HG03159 (cell line): ENCODE measurements around the gene ACTRT3.
"Not testable (repeated sequence)": the region's sequence is repeated elsewhere in the genome, so short reads cannot be mapped to it uniquely, and the experiment has no call there.

ENCODE experiments used
- ATAC-seq: cut with Tn5 transposase; IDR thresholded peaks from one replicate; pipeline ENCODE4 v1.9.1; 2021; ENCODE audit warnings: mild to moderate bottlenecking, moderate library complexity; ENCODE audit not compliant: unreplicated experiment

Gene ACTRT3

DNA sequence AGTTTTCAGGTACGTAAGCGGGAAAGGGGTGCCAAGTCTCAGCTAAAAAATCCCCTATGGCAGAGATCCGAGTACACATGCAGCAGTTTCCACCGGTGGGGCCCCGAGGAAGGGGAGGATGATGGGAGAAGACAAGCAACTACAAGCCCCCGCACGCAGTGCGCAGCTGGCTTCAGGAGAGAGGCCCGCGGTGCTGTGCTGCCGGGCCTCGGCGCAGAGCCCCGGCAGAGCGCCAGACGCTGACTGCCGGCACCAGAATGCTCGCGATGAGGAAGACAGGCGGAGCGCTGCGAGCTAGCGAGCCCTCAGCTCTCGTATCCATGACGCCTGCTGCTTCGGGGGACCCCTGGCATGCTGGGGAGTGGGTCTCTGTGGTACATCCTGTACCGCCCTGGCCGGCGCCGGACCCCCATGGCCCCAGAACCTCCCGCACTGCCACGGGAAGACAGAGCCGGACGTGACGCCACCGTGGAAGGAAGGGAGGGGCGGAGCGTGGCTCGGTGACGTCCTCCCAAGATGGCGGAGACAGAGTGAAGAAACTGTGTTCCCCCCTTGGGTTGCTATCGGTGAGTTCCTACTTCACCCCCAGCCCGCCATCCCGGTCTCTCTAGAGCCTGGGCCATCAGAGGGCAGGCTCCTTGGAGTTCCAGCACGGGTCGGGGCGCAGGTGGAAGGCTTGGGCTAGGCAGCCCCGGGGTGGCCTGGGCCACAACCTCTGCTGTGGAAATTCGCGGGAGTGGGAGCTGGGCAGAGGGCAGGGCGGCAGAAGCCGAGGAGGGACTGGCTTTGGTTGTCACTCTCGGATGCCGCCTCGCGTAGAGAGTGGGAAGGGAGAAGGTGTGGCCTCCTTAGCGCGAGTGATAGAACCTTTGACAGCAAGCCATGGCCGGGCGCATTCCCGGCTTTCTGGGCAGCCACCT lies 3.8 kb upstream of the ACTRT3 start, which contains the start of gene MYNN:
Gene MYNN (plus strand): TSS at position 500 of the 920 bp plus-strand sequence. CDS start 900 bp downstream, outside the sequence.
- peak; percentile 87 for ATAC-seq

GRCh38 chr3:169772305-169772896 lies 3.0 kb upstream of the ACTRT3 start:
- peak; percentile 5 for ATAC-seq

GRCh38 chr3:169771497-169772304 lies 2.3 kb upstream of the ACTRT3 start:
- ATAC-seq, result no peak

GRCh38 chr3:169764882-169765612 lies 4.3 kb downstream of the ACTRT3 start, which contains the start of gene TERC:
Gene TERC, minus strand, starts transcription at chr3:169765060.
- peak; percentile 77 for ATAC-seq

- ATAC-seq, result peak; percentile 35
Measured at GRCh38 chr3:169764312-169764881, 5.0 kb downstream of the ACTRT3 start.

DNA sequence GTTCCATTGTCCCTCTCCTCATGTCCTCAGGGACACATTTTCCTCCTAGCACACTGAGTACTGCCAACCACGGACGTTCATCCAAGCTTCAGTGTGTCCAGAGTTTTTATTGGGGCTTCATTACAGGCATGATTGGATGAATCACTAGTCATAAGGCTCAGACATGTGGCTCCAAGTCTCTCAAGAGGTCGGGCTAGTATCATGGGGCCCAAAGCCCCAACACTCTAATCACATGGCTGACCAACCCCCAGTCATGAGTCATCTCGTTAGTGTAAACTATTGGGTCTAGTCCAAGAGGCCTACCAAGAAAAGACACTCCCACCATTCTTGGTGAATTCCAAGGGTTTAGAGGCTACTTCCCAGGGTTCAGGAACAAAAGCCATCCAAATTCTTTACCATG lies 8.9 kb downstream of the ACTRT3 start:
- no peak for ATAC-seq

DNA sequence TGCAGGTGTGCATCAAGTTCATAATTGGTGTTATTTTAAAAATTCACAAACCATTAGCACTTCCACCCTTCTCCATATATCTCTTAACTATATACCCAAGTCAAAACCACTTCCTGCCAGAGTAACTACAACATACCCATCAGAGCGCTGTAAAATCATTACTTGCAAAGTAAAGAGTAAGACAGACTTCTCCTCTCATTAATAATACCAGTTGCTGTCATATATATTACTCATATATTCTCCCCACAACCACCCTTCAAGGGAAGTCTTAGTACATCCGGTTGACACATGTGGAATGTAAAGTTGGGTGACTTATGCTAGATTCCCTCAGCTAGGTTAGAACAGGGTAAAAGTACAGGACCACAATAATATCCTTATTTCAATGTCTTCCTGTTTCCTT lies 10.1 kb downstream of the ACTRT3 start:
- ATAC-seq, result peak; percentile 73

GRCh38 chr3:169758359-169758994 lies 10.9 kb downstream of the ACTRT3 start:
- no peak for ATAC-seq

DNA sequence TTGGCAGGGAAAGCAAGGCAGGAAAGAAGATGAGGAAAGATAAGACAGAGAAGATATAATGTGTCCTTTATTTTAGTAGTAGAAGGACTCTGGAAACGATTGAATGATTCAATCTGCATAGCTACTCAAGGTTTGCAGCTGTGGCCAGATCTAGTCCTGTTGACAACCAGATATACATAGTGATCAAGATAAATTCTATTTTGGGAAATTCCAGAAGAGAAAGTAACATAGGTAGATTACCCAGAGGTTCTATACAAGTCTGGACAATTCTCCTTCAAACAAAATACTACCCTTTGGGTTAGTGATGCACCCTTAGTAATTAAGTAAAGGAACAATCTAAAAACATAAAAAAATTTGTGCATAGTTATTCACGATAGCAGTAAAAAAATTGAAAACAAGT lies 13.9 kb downstream of the ACTRT3 start:
- no peak for ATAC-seq

GRCh38 chr3:169754711-169755110 lies 14.7 kb downstream of the ACTRT3 start:
- ATAC-seq, result no peak

- no peak for ATAC-seq
Measured at GRCh38 chr3:169751875-169752274, 17.5 kb downstream of the ACTRT3 start.

DNA sequence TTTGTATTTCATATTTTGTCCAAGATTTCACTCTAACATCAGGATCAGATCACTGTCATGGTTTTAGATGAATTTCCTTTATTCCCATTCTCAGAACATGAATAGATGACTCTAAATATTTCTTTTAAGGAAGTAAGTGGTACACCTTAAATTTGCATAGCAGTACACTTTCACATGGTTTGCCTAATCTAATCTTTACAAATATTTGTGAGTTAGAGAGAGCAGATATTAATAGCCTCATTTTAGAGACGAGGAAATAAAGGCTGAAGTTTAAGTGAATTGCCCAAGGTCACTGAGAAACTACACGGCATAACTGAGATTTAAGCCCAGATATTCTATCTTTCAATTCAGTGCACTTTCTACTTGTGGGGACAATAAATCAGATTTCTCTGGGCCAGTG lies 18.7 kb downstream of the ACTRT3 start:
- no peak for ATAC-seq

DNA sequence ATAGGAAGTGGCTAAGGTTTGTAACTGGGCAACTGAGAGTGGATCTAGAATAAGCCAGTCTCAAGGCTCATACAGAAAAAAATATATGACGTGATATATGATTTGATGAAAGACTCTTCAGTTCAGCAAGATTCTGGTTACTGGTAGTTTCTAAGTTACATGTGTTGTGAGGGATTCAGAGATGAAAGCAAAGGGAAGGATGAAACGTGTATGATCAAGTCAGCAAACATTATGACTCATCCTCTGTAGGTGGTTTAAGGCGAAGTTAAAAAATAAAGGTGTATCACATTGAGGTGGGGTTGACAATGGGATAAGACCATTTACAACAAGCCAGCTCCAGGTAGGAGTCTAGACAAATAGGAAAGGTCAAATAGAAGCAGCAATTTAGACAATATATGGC lies 20.7 kb downstream of the ACTRT3 start:
- no peak for ATAC-seq

DNA sequence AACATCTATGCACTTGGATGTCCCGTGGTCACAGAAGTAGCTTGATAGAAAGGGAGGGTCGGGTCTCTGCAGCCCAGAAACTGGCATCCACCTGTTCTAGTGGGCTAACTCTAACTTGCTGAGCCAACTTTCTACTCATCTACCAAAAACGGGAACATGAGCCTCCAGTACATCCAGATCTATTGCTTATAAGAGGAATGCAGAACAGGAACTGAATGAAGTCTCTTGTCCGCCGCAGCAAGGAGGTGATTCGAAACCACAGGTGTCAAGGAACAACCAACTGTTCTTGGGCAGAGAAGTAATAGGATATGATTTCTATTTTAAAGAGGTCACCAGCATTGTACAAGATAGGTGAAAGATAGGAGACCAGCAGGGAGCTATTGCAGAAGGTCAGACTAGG lies 22.4 kb downstream of the ACTRT3 start:
- ATAC-seq, result no peak

- ATAC-seq, result no peak
Measured at GRCh38 chr3:169744366-169745054, 24.9 kb downstream of the ACTRT3 start.

DNA sequence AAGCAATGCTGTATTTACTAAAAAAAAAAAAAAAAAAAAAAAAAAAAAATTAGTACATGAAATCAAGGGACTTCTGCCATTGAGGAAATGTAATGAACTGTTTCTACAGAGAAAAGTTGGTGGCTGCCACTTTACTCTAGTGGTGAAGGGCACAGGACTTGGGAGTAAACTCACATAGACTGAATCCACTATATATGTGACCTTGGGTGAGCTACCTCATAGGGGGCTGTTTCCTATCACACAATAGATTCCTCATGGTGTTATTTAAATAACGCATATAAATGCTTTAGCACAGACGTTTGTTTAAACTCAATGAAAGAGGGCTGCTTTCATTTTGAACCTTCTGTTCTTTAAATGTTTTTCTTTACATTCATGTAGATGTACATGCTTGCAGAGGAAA lies 30.3 kb downstream of the ACTRT3 start:
- ATAC-seq, result no peak

DNA sequence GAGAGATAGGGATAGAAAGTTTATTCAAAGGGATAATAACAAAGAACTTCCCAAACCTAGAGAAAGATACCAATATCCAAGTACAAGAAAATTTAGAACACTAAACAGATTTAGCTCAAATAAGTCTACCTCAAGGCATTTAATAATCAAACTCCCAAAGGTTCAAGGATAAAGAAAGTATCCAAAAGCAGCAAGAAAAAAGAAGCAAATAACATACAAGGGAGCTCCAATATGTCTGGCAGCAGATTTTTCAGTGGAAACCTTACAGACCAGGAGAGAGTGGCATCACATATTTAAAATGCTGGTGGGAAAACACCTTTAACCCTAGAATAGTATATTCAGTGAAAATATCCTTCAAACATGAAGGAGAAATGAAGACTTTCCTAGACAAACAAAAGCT lies 37.5 kb downstream of the ACTRT3 start:
- ATAC-seq, result not testable (repeated sequence)

- ATAC-seq, result no peak
Measured at GRCh38 chr3:169722724-169723123, 46.6 kb downstream of the ACTRT3 start.

- ATAC-seq, result not testable (repeated sequence)
Measured at GRCh38 chr3:169718415-169718814, 50.9 kb downstream of the ACTRT3 start.
